PFSK-1 (cell line): ENCODE results near the gene PJA2.

Experiments used
- FOXP2 ChIP-seq: optimal IDR thresholded peaks from 2 replicates; pipeline ENCODE3; 2011; ENCODE audit warnings: borderline replicate concordance, control low read depth, inconsistent platforms; ENCODE audit not compliant: insufficient read depth; ENCODE audit errors: extremely low read length, extremely low read depth
- POLR2AphosphoS5 ChIP-seq: IDR thresholded peaks from 2 replicates; pipeline ENCODE4 v1.6.1; 2012; ENCODE audit warnings: low read depth, mild to moderate bottlenecking, control low read depth, low read length, moderate library complexity
- SIN3A ChIP-seq: IDR thresholded peaks from 2 replicates; pipeline ENCODE4 v1.6.1; 2012; ENCODE audit warnings: mild to moderate bottlenecking, low read length, moderate library complexity, borderline replicate concordance; ENCODE audit not compliant: insufficient read depth
- TAF1 ChIP-seq: IDR thresholded peaks from 2 replicates; pipeline ENCODE4 v1.6.1; 2012; ENCODE audit warnings: low read length, control low read depth, borderline replicate concordance; ENCODE audit not compliant: insufficient read depth
- TF ChIP-seq, protein P1 (sequence below), 2 experiments: IDR thresholded peaks; 2 replicates each; pipeline versions ENCODE4 v1.6.1 to v1.8.0; 2011 to 2012; ENCODE audit warnings: low read depth in 2 of 2, low read length in 2 of 2, control low read depth in 1 of 2, inconsistent platforms in 1 of 2, mild to moderate bottlenecking in 1 of 2, moderate library complexity in 1 of 2; ENCODE audit not compliant: insufficient read depth in 1 of 2

The PJA2 gene

DNA sequence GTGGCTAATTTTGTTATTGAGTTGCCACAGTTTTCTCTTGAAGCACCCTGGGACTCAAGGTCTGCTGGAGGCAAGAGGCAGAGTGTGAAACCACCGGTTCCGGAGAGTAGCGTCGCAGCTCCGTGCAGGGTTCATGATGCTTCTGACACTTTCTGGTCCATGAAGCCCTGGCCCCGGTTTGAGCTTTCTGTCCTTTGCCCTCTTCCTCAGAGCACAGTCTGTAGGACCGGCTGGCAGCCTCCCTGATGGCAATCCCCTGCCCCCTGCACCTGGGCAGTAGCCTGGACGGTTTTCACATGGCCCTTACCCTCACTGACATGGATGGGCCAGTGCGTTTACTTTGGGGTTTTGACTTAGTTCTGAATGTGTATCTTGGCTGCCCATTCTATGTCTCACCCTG is 111.9 kb downstream of the PJA2 start:
- TF ChIP-seq SIN3A = no peak
- no peak for TF ChIP-seq TAF1
- TF ChIP-seq, protein P1, sequence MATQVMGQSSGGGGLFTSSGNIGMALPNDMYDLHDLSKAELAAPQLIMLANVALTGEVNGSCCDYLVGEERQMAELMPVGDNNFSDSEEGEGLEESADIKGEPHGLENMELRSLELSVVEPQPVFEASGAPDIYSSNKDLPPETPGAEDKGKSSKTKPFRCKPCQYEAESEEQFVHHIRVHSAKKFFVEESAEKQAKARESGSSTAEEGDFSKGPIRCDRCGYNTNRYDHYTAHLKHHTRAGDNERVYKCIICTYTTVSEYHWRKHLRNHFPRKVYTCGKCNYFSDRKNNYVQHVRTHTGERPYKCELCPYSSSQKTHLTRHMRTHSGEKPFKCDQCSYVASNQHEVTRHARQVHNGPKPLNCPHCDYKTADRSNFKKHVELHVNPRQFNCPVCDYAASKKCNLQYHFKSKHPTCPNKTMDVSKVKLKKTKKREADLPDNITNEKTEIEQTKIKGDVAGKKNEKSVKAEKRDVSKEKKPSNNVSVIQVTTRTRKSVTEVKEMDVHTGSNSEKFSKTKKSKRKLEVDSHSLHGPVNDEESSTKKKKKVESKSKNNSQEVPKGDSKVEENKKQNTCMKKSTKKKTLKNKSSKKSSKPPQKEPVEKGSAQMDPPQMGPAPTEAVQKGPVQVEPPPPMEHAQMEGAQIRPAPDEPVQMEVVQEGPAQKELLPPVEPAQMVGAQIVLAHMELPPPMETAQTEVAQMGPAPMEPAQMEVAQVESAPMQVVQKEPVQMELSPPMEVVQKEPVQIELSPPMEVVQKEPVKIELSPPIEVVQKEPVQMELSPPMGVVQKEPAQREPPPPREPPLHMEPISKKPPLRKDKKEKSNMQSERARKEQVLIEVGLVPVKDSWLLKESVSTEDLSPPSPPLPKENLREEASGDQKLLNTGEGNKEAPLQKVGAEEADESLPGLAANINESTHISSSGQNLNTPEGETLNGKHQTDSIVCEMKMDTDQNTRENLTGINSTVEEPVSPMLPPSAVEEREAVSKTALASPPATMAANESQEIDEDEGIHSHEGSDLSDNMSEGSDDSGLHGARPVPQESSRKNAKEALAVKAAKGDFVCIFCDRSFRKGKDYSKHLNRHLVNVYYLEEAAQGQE (IDR thresholded peaks at IDR 0.05; ENCODE audit: insufficient read depth in 1 of 2, low read depth in 2 of 2, low read length in 2 of 2) = no peak
- TF ChIP-seq POLR2AphosphoS5 = no peak
- no peak for TF ChIP-seq FOXP2

DNA sequence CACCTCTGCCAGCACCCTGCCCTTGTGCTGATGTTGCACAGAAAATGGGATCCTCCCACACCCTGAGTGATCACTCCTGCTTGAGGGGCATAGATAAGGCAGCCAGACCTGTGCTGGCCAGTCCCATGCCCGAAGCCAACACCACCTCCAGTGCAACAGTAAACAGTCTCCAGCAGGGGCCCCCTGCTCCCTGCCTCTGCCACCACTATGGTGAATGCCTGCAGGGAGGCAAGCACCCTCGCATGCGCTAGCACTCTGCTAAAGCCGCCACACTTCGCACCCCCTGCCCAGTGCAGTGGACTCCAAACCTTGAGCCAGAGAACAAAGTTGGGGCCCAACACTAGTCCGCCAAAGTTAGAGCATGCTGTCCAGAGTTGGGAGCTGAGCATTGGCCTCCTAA is 118.7 kb downstream of the PJA2 start:
- TF ChIP-seq POLR2AphosphoS5 = no peak
- no peak for TF ChIP-seq SIN3A
- TF ChIP-seq, protein P1 (IDR thresholded peaks at IDR 0.05; ENCODE audit: insufficient read depth in 1 of 2, low read depth in 2 of 2, low read length in 2 of 2) = no peak
- TF ChIP-seq TAF1 = no peak
- no peak for TF ChIP-seq FOXP2

DNA sequence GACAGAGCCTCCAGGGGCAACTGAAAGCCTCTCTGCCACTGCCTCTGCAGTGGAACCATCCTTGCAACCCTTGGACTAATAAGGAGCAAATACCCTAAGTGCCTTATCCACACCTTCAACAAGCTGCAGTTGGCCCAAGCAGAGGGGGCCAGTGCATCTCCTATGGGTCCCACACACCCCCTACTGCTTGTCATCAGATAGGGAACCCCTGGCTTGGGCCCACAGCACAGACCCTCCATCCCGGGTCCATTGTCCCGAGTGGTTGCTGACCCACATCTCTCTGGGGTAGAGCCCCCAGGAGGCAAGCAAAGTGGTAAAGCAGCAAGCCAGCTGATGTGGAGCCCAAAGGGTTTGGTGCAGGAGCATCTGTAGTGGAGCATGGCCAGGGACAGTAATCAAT is 119.5 kb downstream of the PJA2 start:
- TF ChIP-seq POLR2AphosphoS5 (no peak), SIN3A (no peak), FOXP2 (no peak), TAF1 (no peak)
- TF ChIP-seq, protein P1 (IDR thresholded peaks at IDR 0.05; ENCODE audit: insufficient read depth in 1 of 2, low read depth in 2 of 2, low read length in 2 of 2) = no peak
